NCI-H510A (cell line): ENCODE data around the gene STAT4.

Experiments used
- DNase-seq: peaks from one replicate; lab custom pipeline; 2025; lab: John Stamatoyannopoulos, UW

The STAT4 gene

GRCh38 chr2:190994148-190994547 lies 156.6 kb downstream of the STAT4 start:
- DNase-seq = no peak

GRCh38 chr2:190993292-190993643 lies 157.5 kb downstream of the STAT4 start:
- DNase-seq = no peak

GRCh38 chr2:190990132-190990531 lies 160.7 kb downstream of the STAT4 start:
- no peak for DNase-seq

- no peak for DNase-seq
Observed at GRCh38 chr2:190988910-190989309, 161.9 kb downstream of the STAT4 start.

- DNase-seq = no peak
Observed at GRCh38 chr2:190987938-190988337, 162.9 kb downstream of the STAT4 start.

GRCh38 chr2:190987116-190987515 lies 163.7 kb downstream of the STAT4 start:
- no peak for DNase-seq

GRCh38 chr2:190986221-190986953 lies 164.4 kb downstream of the STAT4 start:
- peak; percentile 14 for DNase-seq

- DNase-seq = no peak
Observed at GRCh38 chr2:190984595-190984994, 166.2 kb downstream of the STAT4 start.

GRCh38 chr2:190982262-190983034 lies 168.3 kb downstream of the STAT4 start:
- no peak for DNase-seq

- DNase-seq = no peak
Observed at GRCh38 chr2:190981733-190982132, 169.1 kb downstream of the STAT4 start.

GRCh38 chr2:190981333-190981732 lies 169.5 kb downstream of the STAT4 start:
- DNase-seq = no peak

- DNase-seq = no peak
Observed at GRCh38 chr2:190980630-190981209, 170.1 kb downstream of the STAT4 start.

GRCh38 chr2:190979906-190980629 lies 170.7 kb downstream of the STAT4 start:
- peak; percentile 49 for DNase-seq
